A673 (cell line): ENCODE measurements around the gene MSRB2. TPM values are rescaled to one million over a fixed set of nuclear protein-coding genes. Genes with fewer than 3 reads are reported as not detected.

ENCODE experiments used
- BruUV-seq: library from RNA; stranded (reverse); fragments of 400-500 nt; replicated peaks from 2 replicates; lab custom pipeline; 2021; lab: Mats Ljungman, UMichigan
- CTCF ChIA-PET: fragments of 300-600 bp; sonication (Branson Sonifier 250); formaldehyde crosslinking; loops from one replicate; lab custom pipeline; 2022; ENCODE audit warnings: antibody characterized with exemption; lab: Charles Lee
- POLR2A ChIA-PET: fragments of 300-600 bp; sonication (Branson Sonifier 250); formaldehyde crosslinking; loops from one replicate; lab custom pipeline; 2022; ENCODE audit warnings: antibody characterized with exemption; ENCODE audit not compliant: low non-redundant PET; lab: Charles Lee
- DNase-seq: peaks from one replicate; pipeline ENCODE4 v3.0.0-alpha.2; 2015; ENCODE audit warnings: low spot score
- H3K27ac ChIP-seq: fragments of 200-600 bp; sonication (generic); 2 replicates; pipeline ENCODE4 v1.5.1; 2016; ENCODE audit warnings: mixed run types, low read depth, mild to moderate bottlenecking, mixed read lengths, antibody characterized with exemption, low read length; ENCODE audit not compliant: poor library complexity, severe bottlenecking
- H3K27me3 ChIP-seq: fragments of 200-600 bp; sonication (generic); replicated peaks from 2 replicates; pipeline ENCODE4 v1.6.1; 2017; ENCODE audit warnings: mixed run types, low read depth, mild to moderate bottlenecking, mixed read lengths, antibody characterized with exemption, low read length; ENCODE audit not compliant: insufficient read depth, poor library complexity
- H3K36me3 ChIP-seq: fragments of 200-600 bp; sonication (generic); 2 replicates; pipeline ENCODE4 v1.6.1; 2016; ENCODE audit warnings: mixed run types, mild to moderate bottlenecking, mixed read lengths, antibody characterized with exemption, low read length; ENCODE audit not compliant: insufficient read depth, poor library complexity, severe bottlenecking
- H3K4me1 ChIP-seq: fragments of 200-600 bp; sonication (generic); 2 replicates; pipeline ENCODE4 v1.6.1; 2017; ENCODE audit warnings: mixed run types, mild to moderate bottlenecking, mixed read lengths, antibody characterized with exemption, low read length; ENCODE audit not compliant: insufficient read depth, poor library complexity, severe bottlenecking
- H3K4me3 ChIP-seq: fragments of 200-600 bp; sonication (generic); 2 replicates; pipeline ENCODE4 v1.5.1; 2016; ENCODE audit warnings: low read depth, mixed run types, mild to moderate bottlenecking, mixed read lengths, low read length; ENCODE audit not compliant: poor library complexity, severe bottlenecking
- H3K9me3 ChIP-seq: fragments of 200-600 bp; sonication (generic); 2 replicates; pipeline ENCODE4 v1.6.1; 2016; ENCODE audit warnings: mixed run types, low read depth, mild to moderate bottlenecking, mixed read lengths, antibody characterized with exemption, low read length; ENCODE audit not compliant: poor library complexity, severe bottlenecking
- EZH2 ChIP-seq: fragments of 200-600 bp; sonication (generic); IDR thresholded peaks from 2 replicates; pipeline ENCODE4 v1.6.1; 2017; ENCODE audit warnings: borderline replicate concordance, low read depth, mild to moderate bottlenecking, mixed read lengths, antibody characterized with exemption, low read length; ENCODE audit not compliant: poor library complexity, severe bottlenecking
- intact Hi-C: fragments of 100-400 bp; cut with micrococcal nuclease; formaldehyde crosslinking; loops from one replicate; pipeline ENCODE4 v1.10.0; 2022; ENCODE audit not compliant: unreplicated experiment
- total RNA-seq: library from RNA; stranded (reverse); gene quantifications from 2 replicates; pipeline ENCODE4 v1.2.3, GENCODE V29; 2021
- TF ChIP-seq, protein P1 (sequence below): fragments of 300-800, 200-600 bp; sonication (generic); conservative IDR thresholded peaks from 2 replicates; pipeline ENCODE4 v1.5.1; 2017; ENCODE audit warnings: low read depth, mild to moderate bottlenecking, antibody characterized with exemption, low read length, moderate library complexity, mixed read lengths

Gene MSRB2
- total RNA-seq, 1 experiment from 2014 or later, result 6.4 TPM

DNA sequence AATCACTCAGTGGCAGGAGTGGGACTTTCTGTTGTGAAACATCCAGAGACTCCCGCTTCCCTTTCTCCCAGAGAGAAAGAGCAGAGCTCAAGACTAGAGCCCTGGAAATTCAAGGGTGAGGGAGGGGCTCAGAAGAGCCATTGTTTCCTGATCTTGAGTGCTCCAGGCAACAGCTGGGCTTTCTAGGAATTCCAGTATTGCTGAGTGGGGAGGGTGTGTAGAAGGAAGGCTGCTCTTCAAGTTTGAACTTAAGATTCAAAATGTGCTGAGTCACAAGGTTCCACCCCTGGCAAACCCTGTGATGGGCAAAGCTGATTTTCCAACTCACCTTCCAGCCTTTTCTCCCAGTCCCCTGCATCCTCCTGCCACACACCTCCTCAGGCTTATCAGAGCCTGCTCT is 42.3 kb upstream of the MSRB2 start:
- intact Hi-C loops, result no loop called here
- CTCF ChIA-PET, result no interaction called here
- Histone ChIP-seq H3K4me3 (no peak overlapping the region), H3K27ac (no peak overlapping the region), H3K9me3 (no peaks in the 10 kb centered on the region), H3K36me3 (no peaks in the 10 kb centered on the region), H3K4me1 (peaks cover 39% of the 10 kb centered on the region), H3K27me3 (no peaks in the 10 kb centered on the region)
- DNase-seq, result peak; percentile 56
- TF ChIP-seq, protein P1, sequence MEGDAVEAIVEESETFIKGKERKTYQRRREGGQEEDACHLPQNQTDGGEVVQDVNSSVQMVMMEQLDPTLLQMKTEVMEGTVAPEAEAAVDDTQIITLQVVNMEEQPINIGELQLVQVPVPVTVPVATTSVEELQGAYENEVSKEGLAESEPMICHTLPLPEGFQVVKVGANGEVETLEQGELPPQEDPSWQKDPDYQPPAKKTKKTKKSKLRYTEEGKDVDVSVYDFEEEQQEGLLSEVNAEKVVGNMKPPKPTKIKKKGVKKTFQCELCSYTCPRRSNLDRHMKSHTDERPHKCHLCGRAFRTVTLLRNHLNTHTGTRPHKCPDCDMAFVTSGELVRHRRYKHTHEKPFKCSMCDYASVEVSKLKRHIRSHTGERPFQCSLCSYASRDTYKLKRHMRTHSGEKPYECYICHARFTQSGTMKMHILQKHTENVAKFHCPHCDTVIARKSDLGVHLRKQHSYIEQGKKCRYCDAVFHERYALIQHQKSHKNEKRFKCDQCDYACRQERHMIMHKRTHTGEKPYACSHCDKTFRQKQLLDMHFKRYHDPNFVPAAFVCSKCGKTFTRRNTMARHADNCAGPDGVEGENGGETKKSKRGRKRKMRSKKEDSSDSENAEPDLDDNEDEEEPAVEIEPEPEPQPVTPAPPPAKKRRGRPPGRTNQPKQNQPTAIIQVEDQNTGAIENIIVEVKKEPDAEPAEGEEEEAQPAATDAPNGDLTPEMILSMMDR, result no peak
- no peak for TF ChIP-seq EZH2
- no TSS peak for BruUV-seq
- POLR2A ChIA-PET, result no interaction called here

DNA sequence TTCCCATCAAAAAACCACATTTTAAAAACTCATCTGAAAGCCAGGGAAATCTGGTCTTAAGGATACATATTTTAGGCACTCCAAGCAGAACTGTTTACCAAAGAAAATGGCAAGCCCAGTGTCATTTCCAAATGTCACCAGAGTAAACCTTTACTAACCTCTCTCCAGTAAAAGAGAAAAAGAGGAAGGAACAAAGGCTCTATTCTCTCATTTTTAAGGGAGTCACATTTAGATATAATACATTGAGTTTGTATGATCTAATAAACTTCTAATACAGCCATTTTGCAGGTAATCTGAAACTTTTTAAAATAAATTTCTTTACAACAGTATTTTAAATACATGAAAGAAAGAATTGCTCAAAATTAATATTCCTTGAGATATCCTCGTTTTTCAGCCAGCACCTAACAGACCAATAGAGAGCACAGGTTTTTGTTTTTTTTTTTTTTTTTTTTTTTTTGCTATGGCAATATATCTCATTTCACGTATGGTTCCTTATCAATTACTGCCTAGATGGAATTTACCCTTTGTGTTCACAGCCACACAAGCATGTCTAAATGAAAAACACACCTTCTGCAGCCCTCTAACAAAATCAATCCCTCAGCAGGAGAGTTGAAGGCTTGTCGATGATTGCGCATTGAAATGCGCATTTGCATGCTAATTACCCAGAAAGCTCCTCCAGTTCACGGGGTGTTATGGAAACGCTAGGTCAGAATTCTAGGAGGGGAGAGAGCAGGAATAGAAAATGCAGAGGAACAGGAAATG is 39.8 kb upstream of the MSRB2 start:
- peaks cover 39% of the 10 kb centered on the region for H3K4me1 ChIP-seq
- DNase-seq, result peak; percentile 82
- no peaks in the 10 kb centered on the region for H3K27me3 ChIP-seq
- no TSS peak for BruUV-seq
- ChIA-PET CTCF (no interaction called here), POLR2A (no interaction called here)
- intact Hi-C loops, result no loop called here
- no peaks in the 10 kb centered on the region for H3K9me3 ChIP-seq
- no peak for TF ChIP-seq EZH2
- TF ChIP-seq, protein P1, result no peak
- peak overlapping the region; percentile 7 for H3K4me3 ChIP-seq
- peak overlapping the region; percentile 77 for H3K27ac ChIP-seq
- H3K36me3 ChIP-seq, result no peaks in the 10 kb centered on the region

DNA sequence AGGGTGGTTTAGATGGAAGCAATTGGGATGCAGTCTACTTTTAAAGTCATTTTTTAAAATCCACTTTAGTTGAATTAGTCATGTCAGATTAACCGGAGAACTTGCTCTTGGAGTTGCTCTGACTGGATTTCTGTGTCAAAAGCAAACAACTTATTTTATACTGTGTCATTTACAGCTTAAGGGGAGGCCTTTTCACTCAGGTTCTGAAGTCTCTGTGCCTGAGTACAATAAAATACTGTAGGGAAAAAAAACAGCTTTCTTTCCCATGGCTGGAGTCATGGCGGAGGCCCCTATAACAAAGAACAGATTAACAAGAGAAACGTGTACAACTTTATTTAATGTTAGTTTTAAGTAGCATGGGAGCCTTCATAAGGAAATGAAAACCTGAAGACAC is 39.2 kb upstream of the MSRB2 start:
- DNase-seq, result no peak
- H3K9me3 ChIP-seq, result no peaks in the 10 kb centered on the region
- peak overlapping the region; percentile 77 for H3K27ac ChIP-seq
- H3K4me1 ChIP-seq, result peaks cover 39% of the 10 kb centered on the region
- POLR2A ChIA-PET, result no interaction called here
- intact Hi-C loops, result no loop called here
- no TSS peak for BruUV-seq
- no peak for TF ChIP-seq EZH2
- TF ChIP-seq, protein P1, result no peak
- no peaks in the 10 kb centered on the region for H3K36me3 ChIP-seq
- no peaks in the 10 kb centered on the region for H3K27me3 ChIP-seq
- peak overlapping the region; percentile 7 for H3K4me3 ChIP-seq
- CTCF ChIA-PET, result no interaction called here
